NCI-H2171 treated with DMSO at 0.1 percent for 48 hours (cell line): ENCODE data around the gene EPHB3.

Source experiments
- DNase-seq: peaks from one replicate; lab custom pipeline; 2025; lab: John Stamatoyannopoulos, UW

The EPHB3 gene

GRCh38 chr3:184564685-184565385, 3.2 kb downstream of the EPHB3 start:
- DNase-seq, result no peak

GRCh38 chr3:184565421-184566211, 4.0 kb downstream of the EPHB3 start:
- DNase-seq, result no peak

- DNase-seq, result no peak
These were observed 5.1 kb downstream of the EPHB3 start for GRCh38 chr3:184566441-184567414.

GRCh38 chr3:184567946-184568559, 6.5 kb downstream of the EPHB3 start:
- no peak for DNase-seq

GRCh38 chr3:184568560-184568923, 7.0 kb downstream of the EPHB3 start:
- DNase-seq, result no peak

- peak; percentile 58 for DNase-seq
These were observed 7.6 kb downstream of the EPHB3 start for GRCh38 chr3:184568924-184569829.

GRCh38 chr3:184570035-184570434, 8.4 kb downstream of the EPHB3 start:
- no peak for DNase-seq

- no peak for DNase-seq
These were observed 8.9 kb downstream of the EPHB3 start for GRCh38 chr3:184570489-184570888.

- DNase-seq, result no peak
These were observed 10.3 kb downstream of the EPHB3 start for GRCh38 chr3:184571750-184572377.

- DNase-seq, result no peak
These were observed 11.2 kb downstream of the EPHB3 start for GRCh38 chr3:184572633-184573270.

- DNase-seq, result no peak
These were observed 13.2 kb downstream of the EPHB3 start for GRCh38 chr3:184574515-184575417.

GRCh38 chr3:184575701-184576100, 14.1 kb downstream of the EPHB3 start:
- DNase-seq, result no peak

- no peak for DNase-seq
These were observed 15.1 kb downstream of the EPHB3 start for GRCh38 chr3:184576457-184577240.

- no peak for DNase-seq
These were observed 16.0 kb downstream of the EPHB3 start for GRCh38 chr3:184577546-184577945.

GRCh38 chr3:184578218-184578617, 16.6 kb downstream of the EPHB3 start:
- no peak for DNase-seq

GRCh38 chr3:184578822-184579221, 17.2 kb downstream of the EPHB3 start:
- no peak for DNase-seq

- DNase-seq, result no peak
These were observed 17.9 kb downstream of the EPHB3 start for GRCh38 chr3:184579513-184579912.

- DNase-seq, result no peak
These were observed 18.8 kb downstream of the EPHB3 start for GRCh38 chr3:184580376-184580775.
